NCI-H2227 (cell line): ENCODE results near the gene CD82.

ENCODE experiments used
- DNase-seq: peaks from one replicate; lab custom pipeline; 2025; ENCODE audit not compliant: unreplicated experiment; lab: John Stamatoyannopoulos, UW

The CD82 gene, protein sequence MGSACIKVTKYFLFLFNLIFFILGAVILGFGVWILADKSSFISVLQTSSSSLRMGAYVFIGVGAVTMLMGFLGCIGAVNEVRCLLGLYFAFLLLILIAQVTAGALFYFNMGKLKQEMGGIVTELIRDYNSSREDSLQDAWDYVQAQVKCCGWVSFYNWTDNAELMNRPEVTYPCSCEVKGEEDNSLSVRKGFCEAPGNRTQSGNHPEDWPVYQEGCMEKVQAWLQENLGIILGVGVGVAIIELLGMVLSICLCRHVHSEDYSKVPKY

DNA sequence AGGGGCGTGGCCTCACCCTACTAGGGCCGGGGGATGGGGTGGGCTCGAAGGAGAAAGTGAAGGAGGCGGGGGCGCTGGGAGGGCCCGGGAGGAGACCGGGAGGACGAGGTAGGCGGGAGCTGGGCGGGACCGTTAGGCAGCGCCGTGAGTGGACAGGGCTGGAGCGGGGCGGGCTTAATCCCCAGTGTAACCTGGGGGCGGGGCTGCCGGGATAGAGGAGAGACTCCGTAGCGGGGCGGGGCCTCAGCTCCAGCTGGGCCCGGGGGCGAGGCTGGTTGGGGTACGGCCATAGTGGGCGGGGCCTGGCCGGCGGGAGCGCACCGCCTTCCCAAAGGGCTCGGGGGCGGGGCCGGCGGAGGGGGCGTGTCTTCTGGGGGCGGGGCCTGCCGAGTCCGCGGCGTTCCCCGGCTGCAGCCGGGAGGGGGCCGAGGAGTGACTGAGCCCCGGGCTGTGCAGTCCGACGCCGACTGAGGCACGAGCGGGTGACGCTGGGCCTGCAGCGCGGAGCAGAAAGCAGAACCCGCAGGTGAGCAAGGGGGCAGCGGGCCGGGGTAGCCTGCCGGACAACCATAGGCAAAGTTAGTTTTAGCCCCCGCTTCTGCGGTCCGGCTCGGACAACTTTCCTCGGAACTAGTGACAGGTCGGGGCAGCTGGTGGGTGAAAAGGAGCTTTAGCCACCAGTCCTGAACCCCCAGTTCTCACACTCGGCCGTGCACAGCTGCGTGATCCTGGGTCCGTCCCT, at the start of gene CD82:
Gene CD82, plus strand, starts transcription at position 453 of the 742 bp plus-strand sequence. CDS start 29,000 bp downstream, outside the sequence.
- DNase-seq, result peak; percentile 99

DNA sequence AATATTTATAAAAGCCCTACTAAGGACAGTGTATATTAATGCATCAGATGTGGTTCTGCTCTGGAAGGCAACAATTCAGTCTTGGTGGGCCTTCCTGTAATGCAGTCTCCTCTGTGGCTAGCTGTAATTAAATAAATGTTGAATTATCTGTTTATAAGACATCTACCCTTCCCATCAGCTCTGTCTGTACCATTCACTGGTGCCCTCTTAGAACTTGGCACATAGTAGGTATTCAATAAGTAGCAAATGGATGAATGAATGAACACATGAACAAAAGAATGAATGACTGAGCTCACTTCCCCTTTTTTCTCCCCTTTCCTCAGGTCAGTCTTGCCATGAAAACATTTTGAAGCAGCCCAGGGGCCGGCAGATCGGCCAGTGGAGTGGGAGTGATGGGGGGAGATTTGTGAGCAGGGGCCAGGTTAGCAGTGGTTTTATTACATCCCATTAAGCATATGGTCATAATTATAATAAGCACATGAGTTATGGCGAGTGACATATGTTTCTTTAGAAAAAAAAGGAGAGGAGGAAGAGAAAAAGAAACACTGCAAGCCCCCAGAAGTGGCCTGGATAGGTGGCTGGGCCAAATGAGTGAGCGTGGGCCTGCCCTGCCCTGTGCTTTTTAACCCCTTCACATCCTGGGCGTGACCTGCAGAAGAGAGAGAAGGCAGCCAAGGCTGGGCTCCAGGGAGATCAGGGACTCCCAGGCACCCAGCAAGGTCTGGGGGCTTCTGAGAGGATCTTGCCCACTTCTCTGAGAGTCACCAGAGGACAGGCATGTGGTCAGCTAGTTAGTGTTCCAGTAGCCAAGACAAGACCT, 48.6 kb upstream of the CD82 start:
- DNase-seq, result no peak

DNA sequence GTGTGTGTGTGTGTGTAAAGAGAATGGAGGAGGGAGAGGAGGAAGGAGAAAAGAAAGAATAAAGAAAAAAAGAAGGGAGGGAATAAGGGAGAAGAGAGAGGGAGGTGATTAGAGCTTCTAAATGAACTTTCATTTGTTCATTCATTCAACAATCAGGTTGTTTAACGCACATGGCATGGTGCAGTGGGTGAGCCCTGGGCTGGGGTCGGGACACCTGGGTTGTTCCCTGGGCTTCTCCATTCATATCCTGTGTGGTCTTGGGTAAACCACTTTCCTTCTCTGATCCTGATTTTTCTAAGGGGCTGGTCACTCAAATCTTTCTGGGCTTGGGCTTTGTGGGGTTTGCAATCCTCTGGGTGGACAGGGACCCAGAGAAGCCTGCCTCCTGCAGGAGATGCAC, 47.9 kb upstream of the CD82 start:
- DNase-seq, result no peak

DNA sequence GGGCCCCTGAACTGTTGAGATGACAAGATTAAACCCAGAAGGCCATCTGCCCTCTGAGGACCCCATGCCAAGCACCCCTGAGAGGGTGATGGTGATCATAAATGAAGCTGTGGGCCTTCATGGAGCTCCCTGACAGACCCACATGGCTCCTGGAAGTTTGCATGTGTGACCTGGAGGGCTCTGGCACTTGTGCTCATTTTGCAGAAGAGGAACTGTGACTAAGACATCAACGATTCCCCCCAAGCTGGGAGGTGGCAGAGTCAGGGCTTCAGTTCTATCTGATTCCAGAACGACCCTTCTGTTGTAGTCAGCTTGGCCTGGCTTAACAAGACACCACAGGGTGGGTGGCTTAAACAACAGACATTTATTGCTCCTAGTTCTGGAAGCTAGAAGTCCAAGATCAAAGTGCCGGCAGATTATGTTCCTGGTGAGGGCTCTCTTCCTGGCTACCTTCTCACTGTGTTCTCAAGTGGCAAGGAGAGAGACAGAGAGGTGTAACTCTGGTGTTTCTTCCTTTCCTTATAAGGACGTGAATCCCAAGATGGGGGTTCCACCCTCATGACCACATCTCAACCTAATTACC, 46.4 kb upstream of the CD82 start:
- no peak for DNase-seq

DNA sequence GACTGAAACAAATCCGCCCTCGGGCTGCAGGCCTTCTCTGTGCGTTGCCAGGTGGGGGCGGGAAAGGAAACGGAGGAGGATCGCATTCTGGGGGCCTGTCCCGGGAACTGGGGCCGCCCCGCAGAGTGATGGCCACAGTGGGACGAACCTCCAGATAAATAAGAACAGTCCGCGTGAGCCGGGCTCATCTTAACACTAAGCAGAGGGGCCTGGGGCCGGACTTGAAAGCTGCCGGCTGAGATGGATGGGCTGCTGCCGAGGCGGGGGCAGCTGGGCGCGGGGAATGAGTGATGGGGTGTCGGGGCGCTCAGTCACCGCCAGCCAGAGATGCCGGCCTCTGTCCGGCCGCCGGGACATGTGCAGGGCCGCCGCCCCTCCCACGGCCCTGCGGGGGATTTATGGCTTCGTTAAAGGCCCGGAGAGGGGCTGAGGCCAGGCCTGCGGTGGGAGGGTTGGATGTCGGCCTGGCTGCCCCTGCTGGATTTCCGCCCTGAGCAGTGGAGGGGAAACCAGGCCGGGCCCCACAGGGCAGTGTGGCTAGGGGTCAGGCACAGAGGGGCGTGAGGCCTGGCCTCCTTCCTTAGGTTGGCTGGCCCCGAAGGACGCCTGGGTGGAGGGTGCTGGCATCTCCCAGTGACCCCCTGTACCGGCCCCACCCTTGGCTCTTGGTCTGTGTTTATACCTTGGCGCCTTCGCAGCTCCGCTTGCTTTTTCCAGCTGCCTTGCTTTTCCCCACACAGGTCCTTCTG, 45.3 kb upstream of the CD82 start:
- DNase-seq, result no peak

GRCh38 chr11:44521148-44521547, 44.3 kb upstream of the CD82 start:
- DNase-seq, result no peak

GRCh38 chr11:44522294-44522693, 43.2 kb upstream of the CD82 start:
- DNase-seq, result no peak

- no peak for DNase-seq
Observed at GRCh38 chr11:44524346-44524745, 41.1 kb upstream of the CD82 start.

DNA sequence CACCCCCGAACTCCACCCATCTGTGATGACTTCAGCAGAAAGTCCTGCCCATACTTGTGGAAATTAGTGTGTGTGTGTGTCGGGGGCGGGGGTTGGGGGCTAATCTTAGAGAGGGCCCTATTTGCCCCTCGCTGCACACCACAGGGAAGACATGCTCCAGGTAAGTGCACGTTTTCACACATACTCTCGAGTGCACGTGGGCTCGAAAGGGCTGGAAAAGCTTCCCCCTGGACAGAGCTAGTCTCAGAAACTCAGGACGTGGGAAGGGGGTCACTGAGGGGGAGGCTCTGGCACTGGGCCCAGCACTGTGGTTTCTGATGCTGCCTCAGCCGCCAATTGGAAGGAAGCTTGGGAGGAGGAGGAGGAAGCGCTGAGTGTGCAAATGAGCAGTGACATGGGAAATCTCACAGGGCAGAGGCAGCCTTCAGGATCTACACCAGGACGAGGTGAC, 40.7 kb upstream of the CD82 start:
- no peak for DNase-seq

- no peak for DNase-seq
Observed at GRCh38 chr11:44525473-44526252, 39.8 kb upstream of the CD82 start.

DNA sequence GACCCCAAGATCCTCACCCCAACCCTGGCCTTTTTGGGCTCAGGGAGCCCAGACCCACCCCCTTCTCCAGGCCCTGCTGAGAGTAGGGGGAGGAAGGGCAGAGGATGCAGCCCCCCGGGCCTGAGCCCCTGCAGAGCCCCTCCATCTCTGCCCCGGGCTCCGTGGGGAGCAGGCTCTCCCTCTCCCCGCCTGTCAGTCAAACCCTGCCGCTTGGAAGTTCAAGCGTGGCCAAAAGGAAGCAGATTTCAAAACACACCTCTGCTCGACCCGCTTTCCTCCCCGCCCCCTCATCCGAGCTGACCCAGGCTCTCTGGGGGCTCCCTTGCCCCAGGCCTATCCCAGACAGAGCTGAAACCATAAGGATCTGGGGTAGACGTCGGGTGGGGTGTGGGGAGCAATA, 39.0 kb upstream of the CD82 start:
- DNase-seq, result no peak

DNA sequence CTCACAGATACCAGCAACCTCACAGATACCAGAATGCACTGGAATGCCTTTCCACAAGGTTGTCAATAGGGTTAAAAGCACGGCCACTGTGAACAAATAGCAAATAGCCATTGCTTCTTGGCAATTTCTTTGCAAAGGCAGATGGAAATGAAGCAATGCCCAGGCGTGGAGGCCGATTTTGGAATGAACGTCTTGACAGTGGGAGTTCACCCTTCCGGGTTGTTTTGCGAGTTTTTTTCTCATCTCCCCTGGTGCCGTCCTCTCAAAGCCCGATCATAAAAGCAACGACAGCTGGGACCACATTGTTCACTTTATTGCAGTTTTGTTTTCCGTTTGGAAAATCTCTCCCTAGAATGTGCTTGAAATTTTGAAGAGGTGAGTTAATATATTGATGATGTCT, 38.0 kb upstream of the CD82 start:
- DNase-seq, result no peak

GRCh38 chr11:44528103-44528502, 37.4 kb upstream of the CD82 start:
- no peak for DNase-seq

DNA sequence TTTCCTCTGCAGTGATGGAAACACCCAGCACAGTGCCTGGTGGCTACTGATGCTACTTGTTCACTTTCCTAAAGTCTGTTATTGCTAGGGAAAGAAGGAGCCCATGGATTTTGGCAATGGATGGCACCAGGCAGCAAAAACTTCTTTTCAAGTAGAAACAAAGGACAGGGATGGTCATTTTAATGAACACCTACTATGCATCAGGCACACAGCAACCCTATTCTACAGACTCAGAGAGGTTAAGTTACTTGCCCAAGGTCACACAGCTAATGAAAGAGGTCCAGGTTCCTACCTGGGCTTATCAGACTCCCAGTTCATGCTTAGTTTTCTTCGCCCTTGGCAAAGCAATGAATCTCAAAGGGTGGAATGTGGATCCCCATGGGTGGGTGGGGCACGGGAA, 36.9 kb upstream of the CD82 start:
- DNase-seq, result no peak

DNA sequence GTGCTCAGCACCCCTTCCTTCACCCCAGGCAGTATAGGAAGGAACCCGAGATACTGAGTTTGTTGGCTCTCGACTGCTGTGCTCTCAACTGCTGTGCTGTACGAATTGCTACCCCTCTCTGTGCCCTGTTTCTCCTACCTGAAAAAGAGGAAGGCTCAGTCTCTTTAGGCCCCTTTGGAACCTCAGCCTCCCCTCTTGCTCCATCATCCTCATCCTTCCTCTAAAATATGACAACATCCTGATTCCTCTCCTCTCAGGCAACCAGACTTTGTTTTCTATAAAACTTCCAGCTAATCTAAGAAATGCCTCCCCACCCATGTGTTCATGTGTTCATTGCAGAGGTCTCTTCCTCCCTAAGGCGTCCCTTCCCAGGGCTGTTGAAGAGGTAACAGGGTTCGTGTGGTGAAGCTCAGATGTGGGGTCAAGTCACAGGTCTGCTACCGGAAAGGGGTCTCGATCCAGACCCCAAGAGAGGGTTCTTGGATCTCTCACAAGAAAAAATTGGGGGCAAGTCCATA, 35.5 kb upstream of the CD82 start:
- DNase-seq, result no peak

DNA sequence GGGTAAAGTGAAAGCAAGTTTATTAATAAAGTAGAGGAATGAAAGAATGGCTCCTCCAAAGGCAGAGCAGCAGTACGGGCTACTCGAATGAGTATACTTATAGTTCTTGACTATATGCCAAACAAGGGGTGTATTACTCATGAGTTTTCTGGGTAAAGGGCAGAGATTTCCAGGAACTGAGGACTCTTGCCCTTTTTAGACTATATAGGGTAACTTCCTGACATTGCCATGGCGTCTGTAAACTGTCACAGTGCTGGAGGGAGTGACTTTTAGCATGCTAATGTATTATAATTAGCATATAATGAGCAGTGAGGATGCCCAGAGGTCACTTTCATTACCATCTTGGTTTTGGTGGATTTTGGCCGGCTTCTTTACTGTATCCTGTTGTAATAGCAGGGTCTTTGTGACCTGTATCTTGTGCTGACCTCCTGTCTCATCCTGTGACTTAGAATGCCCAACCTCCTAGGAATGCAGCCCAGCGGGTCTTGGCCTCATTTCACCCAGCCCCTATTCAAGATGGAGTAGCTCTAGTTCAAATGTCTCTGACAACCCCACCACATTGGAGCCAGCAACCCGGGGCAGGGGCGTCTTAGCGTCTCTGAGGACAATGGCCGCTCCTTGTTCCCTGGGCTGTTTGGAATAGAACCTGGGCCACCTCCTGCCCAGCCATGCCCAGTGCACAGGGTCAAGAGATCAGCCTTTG, 34.9 kb upstream of the CD82 start:
- DNase-seq, result no peak

DNA sequence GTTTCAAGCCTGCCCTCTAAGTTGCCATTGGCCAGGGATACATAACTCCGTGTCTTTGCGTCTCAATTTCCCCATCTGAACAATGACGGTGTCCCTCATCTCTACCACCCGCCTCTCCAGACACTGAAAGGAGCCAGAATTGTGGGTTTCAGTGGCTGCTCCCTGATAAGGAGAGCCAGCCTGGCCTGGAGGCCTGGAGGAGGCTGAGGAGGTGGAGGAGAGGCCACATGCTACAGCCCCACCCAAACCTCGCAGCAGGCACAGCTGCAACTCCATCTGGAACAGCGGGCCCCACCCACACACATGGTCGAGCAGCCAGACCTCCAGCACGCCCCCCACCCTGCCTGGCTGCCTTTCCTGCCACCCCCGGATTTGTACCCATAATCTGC, 34.4 kb upstream of the CD82 start:
- DNase-seq, result no peak

- DNase-seq, result no peak
Observed at GRCh38 chr11:44531636-44532035, 33.8 kb upstream of the CD82 start.

DNA sequence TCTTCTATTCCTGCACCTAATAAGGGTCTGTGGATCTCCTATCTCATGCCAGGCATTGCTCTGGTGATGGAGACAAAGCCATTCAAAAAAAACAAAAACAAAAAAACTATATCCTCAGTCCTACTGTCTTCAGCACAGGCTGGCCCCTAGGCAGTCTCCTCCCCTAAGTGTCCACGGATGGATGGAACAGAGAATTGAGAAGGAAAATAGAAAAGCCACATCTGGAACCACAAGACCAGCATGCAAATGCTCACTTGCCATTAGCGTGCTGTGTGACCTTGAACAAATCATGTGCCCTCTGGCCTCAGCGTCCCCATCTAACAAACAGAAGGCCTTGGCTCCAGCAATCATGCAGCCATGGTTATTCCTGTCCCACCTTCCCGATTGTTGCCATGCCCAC, 32.7 kb upstream of the CD82 start:
- no peak for DNase-seq
